CD4-positive, CD25-positive, alpha-beta regulatory T cell (primary cell): ENCODE measurements around the gene ATP13A3. TPM values are rescaled to one million over a fixed set of nuclear protein-coding genes. Genes with fewer than 3 reads are reported as not detected.

Source experiments
- ATAC-seq, 2 donors: fragments of 150-1000 bp; cut with Tn5 transposase; one replicate each; pipeline ENCODE4 v1.10.0; 2021; ENCODE audit warnings: low read depth in 2 of 2, moderate number of reproducible peaks in 2 of 2, moderate library complexity in 1 of 2
- DNase-seq, 3 donors: peaks; one replicate each; pipeline versions ENCODE4 v3.0.0 to v3.0.0-alpha.2; 2012 to 2022; ENCODE audit warnings: mixed read lengths in 1 of 3
- H3K27ac ChIP-seq: one replicate; pipeline ENCODE4 v1.7.0; 2013; ENCODE audit warnings: mild to moderate bottlenecking, low read length; ENCODE audit not compliant: insufficient read depth, poor library complexity, severe bottlenecking
- H3K27me3 ChIP-seq: one replicate; pipeline ENCODE4 v1.7.0; 2013; ENCODE audit warnings: low read length; ENCODE audit not compliant: control insufficient read depth, insufficient read depth
- H3K36me3 ChIP-seq: one replicate; pipeline ENCODE4 v1.7.0; 2013; ENCODE audit warnings: mild to moderate bottlenecking, low read length, moderate library complexity; ENCODE audit not compliant: control insufficient read depth, insufficient read depth
- H3K4me1 ChIP-seq: 2 replicates; pipeline ENCODE4 v1.7.0; 2013; ENCODE audit warnings: mild to moderate bottlenecking, low read length; ENCODE audit not compliant: insufficient read depth, control insufficient read depth, poor library complexity, severe bottlenecking
- H3K4me3 ChIP-seq: one replicate; pipeline ENCODE4 v1.7.0; 2013; ENCODE audit warnings: low read depth, mild to moderate bottlenecking, low read length, moderate library complexity
- H3K9me3 ChIP-seq, 2 experiments: 1 replicate in 1 of 2; 2 replicates in 1 of 2; pipeline ENCODE4 v1.7.0; 2013; ENCODE audit warnings: low read length in 2 of 2, mild to moderate bottlenecking in 1 of 2, moderate library complexity in 1 of 2; ENCODE audit not compliant: control insufficient read depth in 2 of 2
- H3K27ac Mint-ChIP-seq, 3 donors: one replicate each; pipeline ENCODE4 v1.8.0; 2020 to 2022; ENCODE audit warnings: mild to moderate bottlenecking in 3 of 3, mixed read lengths in 3 of 3, moderate library complexity in 2 of 3
- H3K27me3 Mint-ChIP-seq: one replicate; pipeline ENCODE4 v1.8.0; 2022; ENCODE audit warnings: mild to moderate bottlenecking, mixed read lengths
- H3K36me3 Mint-ChIP-seq: one replicate; pipeline ENCODE4 v1.8.0; 2020; ENCODE audit warnings: mixed read lengths
- H3K4me1 Mint-ChIP-seq, 4 donors: one replicate each; pipeline ENCODE4 v1.8.0; 2020 to 2022; ENCODE audit warnings: mixed read lengths in 4 of 4, mild to moderate bottlenecking in 1 of 4
- H3K4me3 Mint-ChIP-seq, 4 donors: one replicate each; pipeline ENCODE4 v1.8.0; 2020 to 2022; ENCODE audit warnings: mild to moderate bottlenecking in 4 of 4, mixed read lengths in 4 of 4, moderate library complexity in 3 of 4
- H3K9me3 Mint-ChIP-seq, 7 donors: one replicate each; pipeline ENCODE4 v1.8.0; 2020 to 2022; ENCODE audit warnings: mixed read lengths in 7 of 7, mild to moderate bottlenecking in 3 of 7, moderate library complexity in 2 of 7
- polyA plus RNA-seq, 4 donors: library from polyadenylated mRNA; unstranded; fragments of 300-500 nt; fragmentation: Illumina TruSeq; gene quantifications; one replicate each; pipeline ENCODE4 v1.2.3, GENCODE V29; 2021
- total RNA-seq: library from RNA; stranded (reverse); gene quantifications from one replicate; pipeline ENCODE4 v1.2.3, GENCODE V29; 2022

Gene ATP13A3
- total and polyA plus RNA-seq, 5 donors from 2014 or later = 8.6 to 114 (median 16.0) TPM

DNA sequence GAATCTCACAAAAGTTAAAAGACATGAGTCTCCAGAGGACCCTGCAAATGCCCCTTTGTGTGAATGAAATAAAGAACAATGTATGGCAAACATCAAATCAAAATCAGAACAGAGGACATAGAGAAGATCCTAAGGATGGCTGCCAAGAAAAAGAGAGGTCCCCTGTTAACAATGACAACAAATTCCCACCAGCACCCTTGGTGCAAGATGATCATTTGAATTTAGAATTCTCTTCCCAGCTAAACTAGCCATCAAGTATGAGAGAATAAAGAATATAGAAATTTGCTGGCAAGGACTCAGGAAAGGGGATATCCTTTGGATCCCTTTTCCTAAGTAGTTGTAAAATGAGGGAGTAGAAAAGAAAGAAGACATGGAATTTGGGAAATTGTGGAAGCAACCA is 96.0 kb downstream of the ATP13A3 start:
- ATAC-seq (no peak), DNase-seq (no peak)
- Mint-ChIP-seq H3K4me3 (no peak overlapping the region), H3K9me3 (peaks cover 0 to 8% (median 1%) of the 10 kb centered on the region in 7 donors), H3K27ac (no peak overlapping the region), H3K27me3 (peaks cover 38% of the 10 kb centered on the region), H3K36me3 (no peaks in the 10 kb centered on the region), H3K4me1 (peaks cover 0 to 10% (median 5%) of the 10 kb centered on the region in 4 donors)
- Histone ChIP-seq H3K36me3 (no peaks in the 10 kb centered on the region), H3K4me1 (no peaks in the 10 kb centered on the region), H3K4me3 (no peak overlapping the region), H3K27me3 (peaks cover 7% of the 10 kb centered on the region), H3K27ac (no peak overlapping the region), H3K9me3 (peaks cover 5 to 6% of the 10 kb centered on the region in 2 experiments)

- Mint-ChIP-seq H3K4me3 (no peak overlapping the region), H3K27ac (no peak overlapping the region), H3K27me3 (peaks cover 28% of the 10 kb centered on the region), H3K36me3 (no peaks in the 10 kb centered on the region), H3K9me3 (peaks cover 0 to 8% (median 1%) of the 10 kb centered on the region in 7 donors), H3K4me1 (peaks cover 0 to 2% (median 0%) of the 10 kb centered on the region in 4 donors)
- Histone ChIP-seq H3K27me3 (peaks cover 3% of the 10 kb centered on the region), H3K9me3 (peaks cover 5 to 6% of the 10 kb centered on the region in 2 experiments), H3K4me1 (no peaks in the 10 kb centered on the region), H3K4me3 (no peak overlapping the region), H3K27ac (no peak overlapping the region), H3K36me3 (no peaks in the 10 kb centered on the region)
- DNase-seq (no peak), ATAC-seq (no peak)
These were observed 97.5 kb downstream of the ATP13A3 start for GRCh38 chr3:194389269-194389668.

DNA sequence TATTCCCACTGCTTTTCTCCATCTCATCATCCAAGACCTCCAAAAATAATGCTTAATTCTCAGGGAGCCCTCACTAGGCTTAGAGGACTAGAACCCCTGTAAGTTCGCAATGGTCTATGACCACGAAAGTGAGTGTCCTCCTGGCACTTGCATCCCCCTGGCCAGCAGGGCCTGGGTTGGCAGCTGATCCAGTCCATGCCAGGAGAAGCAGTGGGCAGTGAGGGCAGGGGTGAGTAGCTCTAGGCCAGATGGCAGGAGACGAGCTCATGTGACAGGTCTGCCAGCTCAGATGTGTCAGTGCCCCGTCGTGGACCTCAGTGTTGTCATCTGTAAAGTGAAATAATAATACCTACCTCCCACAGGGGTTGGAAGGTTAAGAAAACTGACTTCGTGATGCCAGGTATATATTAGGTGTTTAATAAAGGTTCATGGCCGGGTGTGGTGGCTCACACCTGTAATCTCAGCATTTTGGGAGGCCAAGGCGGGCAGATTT is 98.8 kb downstream of the ATP13A3 start:
- Histone ChIP-seq H3K4me1 (no peaks in the 10 kb centered on the region), H3K9me3 (peaks cover 5 to 6% of the 10 kb centered on the region in 2 experiments), H3K4me3 (no peak overlapping the region), H3K27ac (no peak overlapping the region), H3K36me3 (no peaks in the 10 kb centered on the region), H3K27me3 (peaks cover 3% of the 10 kb centered on the region)
- Mint-ChIP-seq H3K9me3 (peaks cover 0 to 8% (median 1%) of the 10 kb centered on the region in 7 donors), H3K4me1 (peaks cover 0 to 2% (median 0%) of the 10 kb centered on the region in 4 donors), H3K27ac (no peak overlapping the region), H3K27me3 (peaks cover 23% of the 10 kb centered on the region), H3K4me3 (no peak overlapping the region), H3K36me3 (no peaks in the 10 kb centered on the region)
- no peak for ATAC-seq
- no peak for DNase-seq

GRCh38 chr3:194387276-194387675 is 99.5 kb downstream of the ATP13A3 start:
- H3K4me3 Mint-ChIP-seq = no peak overlapping the region
- no peak overlapping the region for H3K27ac Mint-ChIP-seq
- no peaks in the 10 kb centered on the region for H3K4me1 Mint-ChIP-seq
- H3K4me3 ChIP-seq = no peak overlapping the region
- no peaks in the 10 kb centered on the region for H3K36me3 ChIP-seq
- no peak for ATAC-seq
- DNase-seq = no peak
- peaks cover 3% of the 10 kb centered on the region for H3K27me3 ChIP-seq
- H3K4me1 ChIP-seq = no peaks in the 10 kb centered on the region
- H3K9me3 ChIP-seq = peaks cover 5 to 6% of the 10 kb centered on the region in 2 experiments
- no peaks in the 10 kb centered on the region for H3K36me3 Mint-ChIP-seq
- H3K27me3 Mint-ChIP-seq = peaks cover 23% of the 10 kb centered on the region
- H3K27ac ChIP-seq = no peak overlapping the region
- H3K9me3 Mint-ChIP-seq = peaks cover 0 to 8% (median 1%) of the 10 kb centered on the region in 7 donors

DNA sequence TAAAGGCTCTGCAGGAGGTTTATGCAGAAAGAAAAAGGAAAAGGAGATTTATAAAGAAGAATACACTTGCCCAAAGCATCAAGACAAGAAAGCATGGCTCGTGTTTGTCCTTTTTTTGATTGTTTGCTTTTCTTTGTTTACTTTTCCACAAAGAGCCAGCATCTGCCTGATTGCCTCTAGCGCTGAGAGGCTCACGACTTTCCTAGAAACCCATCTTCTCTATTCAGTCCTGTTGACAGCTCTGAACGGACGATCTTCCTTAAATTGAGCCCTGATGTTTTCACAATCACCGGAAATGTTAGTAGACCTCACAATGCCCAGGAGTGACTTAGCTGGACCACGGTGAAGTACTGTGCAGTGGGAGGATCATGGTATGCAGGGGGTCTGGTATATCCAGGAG is 100.2 kb downstream of the ATP13A3 start:
- Mint-ChIP-seq H3K27ac (no peak overlapping the region), H3K36me3 (no peaks in the 10 kb centered on the region), H3K9me3 (peaks cover 0 to 8% (median 1%) of the 10 kb centered on the region in 7 donors), H3K27me3 (peaks cover 23% of the 10 kb centered on the region), H3K4me3 (no peak overlapping the region), H3K4me1 (no peaks in the 10 kb centered on the region)
- Histone ChIP-seq H3K4me1 (no peaks in the 10 kb centered on the region), H3K27ac (no peak overlapping the region), H3K36me3 (no peaks in the 10 kb centered on the region), H3K4me3 (no peak overlapping the region), H3K9me3 (peaks cover 5 to 6% of the 10 kb centered on the region in 2 experiments), H3K27me3 (peaks cover 3% of the 10 kb centered on the region)
- ATAC-seq (no peak), DNase-seq (no peak)

DNA sequence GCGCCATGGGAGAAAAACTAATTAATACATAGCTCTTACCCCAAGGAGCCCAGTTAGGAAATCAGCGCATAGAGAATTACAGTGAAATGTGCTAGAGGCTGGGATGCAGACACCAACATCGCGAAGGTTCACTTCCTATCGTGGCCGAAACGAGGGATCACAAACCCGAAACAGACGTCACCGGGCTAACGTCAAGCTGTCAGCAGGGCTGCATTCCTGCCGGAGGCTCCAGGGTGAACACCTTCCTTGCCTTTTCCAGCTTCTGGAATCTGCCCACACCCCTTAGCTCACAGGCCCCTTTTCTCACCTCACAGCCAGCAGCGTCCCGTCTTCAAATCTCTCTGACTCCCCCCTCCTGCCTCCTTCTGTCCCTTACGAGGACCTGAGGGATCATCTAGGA is 100.7 kb downstream of the ATP13A3 start:
- no peaks in the 10 kb centered on the region for H3K36me3 ChIP-seq
- H3K4me1 Mint-ChIP-seq = no peaks in the 10 kb centered on the region

GRCh38 chr3:194384569-194385001 is 102.2 kb downstream of the ATP13A3 start:
- no peak overlapping the region for H3K27ac Mint-ChIP-seq
- peaks cover 6% of the 10 kb centered on the region for H3K27me3 Mint-ChIP-seq

More for the DNA sequence above, 100.7 kb downstream of the ATP13A3 start:
- Histone ChIP-seq H3K4me1 (no peaks in the 10 kb centered on the region), H3K27me3 (peaks cover 3% of the 10 kb centered on the region), H3K4me3 (no peak overlapping the region), H3K9me3 (peaks cover 4 to 5% of the 10 kb centered on the region in 2 experiments), H3K27ac (no peak overlapping the region)
- Mint-ChIP-seq H3K4me3 (no peak overlapping the region), H3K27ac (no peak overlapping the region), H3K27me3 (peaks cover 17% of the 10 kb centered on the region), H3K36me3 (no peaks in the 10 kb centered on the region), H3K9me3 (peaks cover 0 to 8% (median 0%) of the 10 kb centered on the region in 7 donors)
- ATAC-seq = no peak
- no peak for DNase-seq

GRCh38 chr3:194384156-194384555 is 102.6 kb downstream of the ATP13A3 start:
- Histone ChIP-seq H3K36me3 (no peaks in the 10 kb centered on the region), H3K27ac (no peak overlapping the region), H3K27me3 (no peaks in the 10 kb centered on the region), H3K9me3 (no peaks in the 10 kb centered on the region), H3K4me3 (no peak overlapping the region), H3K4me1 (no peaks in the 10 kb centered on the region)
- Mint-ChIP-seq H3K27ac (no peak overlapping the region), H3K9me3 (no peaks in the 10 kb centered on the region), H3K27me3 (peaks cover 6% of the 10 kb centered on the region), H3K4me3 (no peak overlapping the region), H3K36me3 (no peaks in the 10 kb centered on the region), H3K4me1 (no peaks in the 10 kb centered on the region)
- DNase-seq (no peak), ATAC-seq (no peak)

More at GRCh38 chr3:194384569-194385001, 102.2 kb downstream of the ATP13A3 start:
- H3K4me3 Mint-ChIP-seq = no peak overlapping the region
- H3K4me3 ChIP-seq = no peak overlapping the region
- H3K27ac ChIP-seq = no peak overlapping the region
- H3K4me1 ChIP-seq = no peaks in the 10 kb centered on the region
- H3K4me1 Mint-ChIP-seq = no peaks in the 10 kb centered on the region
- no peaks in the 10 kb centered on the region for H3K36me3 Mint-ChIP-seq
- DNase-seq (no peak), ATAC-seq (no peak)
- no peaks in the 10 kb centered on the region for H3K36me3 ChIP-seq
- no peaks in the 10 kb centered on the region for H3K9me3 ChIP-seq
- H3K27me3 ChIP-seq = no peaks in the 10 kb centered on the region
- H3K9me3 Mint-ChIP-seq = no peaks in the 10 kb centered on the region
